ENCODE measurements around the gene ARHGAP22.

Gene ARHGAP22

GRCh38 chr10:48477141-48477540, 127.7 kb downstream of the ARHGAP22 start:
- H3K9me3 Mint-ChIP-seq, result no peaks in the 10 kb centered on the region
- no peak overlapping the region for H3K27ac Mint-ChIP-seq
- peaks cover 22% of the 10 kb centered on the region for H3K27me3 Mint-ChIP-seq
- no peak for DNase-seq (ENCODE audit: low spot score in 2 of 2)
- H3K4me3 Mint-ChIP-seq, result no peak overlapping the region
- H3K4me1 Mint-ChIP-seq, result peaks cover 2% of the 10 kb centered on the region
- no peak for ATAC-seq (ENCODE audit: low read depth)
- H3K36me3 Mint-ChIP-seq, result no peaks in the 10 kb centered on the region

- Mint-ChIP-seq H3K4me3 (no peak overlapping the region), H3K27ac (no peak overlapping the region), H3K27me3 (peaks cover 21% of the 10 kb centered on the region), H3K4me1 (peaks cover 2% of the 10 kb centered on the region), H3K36me3 (no peaks in the 10 kb centered on the region), H3K9me3 (no peaks in the 10 kb centered on the region)
- ATAC-seq (ENCODE audit: low read depth) (no peak), DNase-seq (ENCODE audit: low spot score in 2 of 2) (no peak)
These were observed 128.4 kb downstream of the ARHGAP22 start for GRCh38 chr10:48476279-48476982.

- Mint-ChIP-seq H3K4me1 (peaks cover 2% of the 10 kb centered on the region), H3K27me3 (peaks cover 21% of the 10 kb centered on the region), H3K9me3 (no peaks in the 10 kb centered on the region), H3K27ac (no peak overlapping the region), H3K36me3 (no peaks in the 10 kb centered on the region), H3K4me3 (no peak overlapping the region)
- ATAC-seq (ENCODE audit: low read depth), result no peak
- no peak for DNase-seq (ENCODE audit: low spot score in 2 of 2)
These were observed 129.0 kb downstream of the ARHGAP22 start for GRCh38 chr10:48475943-48476278.

- ATAC-seq (ENCODE audit: low read depth) (no peak), DNase-seq (ENCODE audit: low spot score in 2 of 2) (no peak)
- H3K9me3 Mint-ChIP-seq, result no peaks in the 10 kb centered on the region
- H3K27me3 Mint-ChIP-seq, result peaks cover 19% of the 10 kb centered on the region
- no peaks in the 10 kb centered on the region for H3K36me3 Mint-ChIP-seq
- H3K4me3 Mint-ChIP-seq, result no peak overlapping the region
- no peak overlapping the region for H3K27ac Mint-ChIP-seq
- H3K4me1 Mint-ChIP-seq, result peaks cover 2% of the 10 kb centered on the region
These were observed 130.0 kb downstream of the ARHGAP22 start for GRCh38 chr10:48474765-48475365.

- ATAC-seq (ENCODE audit: low read depth) (no peak), DNase-seq (ENCODE audit: low spot score in 2 of 2) (no peak)
- Mint-ChIP-seq H3K4me3 (no peak overlapping the region), H3K27me3 (peaks cover 11% of the 10 kb centered on the region), H3K9me3 (no peaks in the 10 kb centered on the region), H3K4me1 (peaks cover 2% of the 10 kb centered on the region), H3K27ac (no peak overlapping the region), H3K36me3 (no peaks in the 10 kb centered on the region)
These were observed 131.2 kb downstream of the ARHGAP22 start for GRCh38 chr10:48473704-48474103.

- ATAC-seq (ENCODE audit: low read depth), result no peak
- peaks cover 7% of the 10 kb centered on the region for H3K27me3 Mint-ChIP-seq
- H3K9me3 Mint-ChIP-seq, result no peaks in the 10 kb centered on the region
- peaks cover 2% of the 10 kb centered on the region for H3K4me1 Mint-ChIP-seq
- H3K36me3 Mint-ChIP-seq, result no peaks in the 10 kb centered on the region
- no peak overlapping the region for H3K27ac Mint-ChIP-seq
- DNase-seq (ENCODE audit: low spot score in 2 of 2), result no peak
- H3K4me3 Mint-ChIP-seq, result no peak overlapping the region
These were observed 132.3 kb downstream of the ARHGAP22 start for GRCh38 chr10:48472501-48473069.

- H3K4me1 Mint-ChIP-seq, result peaks cover 2% of the 10 kb centered on the region
- H3K4me3 Mint-ChIP-seq, result no peak overlapping the region
- no peak overlapping the region for H3K27ac Mint-ChIP-seq
- DNase-seq (ENCODE audit: low spot score in 2 of 2) (no peak), ATAC-seq (ENCODE audit: low read depth) (no peak)
- H3K36me3 Mint-ChIP-seq, result no peaks in the 10 kb centered on the region
- no peaks in the 10 kb centered on the region for H3K9me3 Mint-ChIP-seq
- peaks cover 7% of the 10 kb centered on the region for H3K27me3 Mint-ChIP-seq
These were observed 133.7 kb downstream of the ARHGAP22 start for GRCh38 chr10:48470893-48471805.

- H3K4me3 Mint-ChIP-seq, result no peak overlapping the region
- no peaks in the 10 kb centered on the region for H3K9me3 Mint-ChIP-seq
- H3K27me3 Mint-ChIP-seq, result peaks cover 4% of the 10 kb centered on the region
- H3K27ac Mint-ChIP-seq, result no peak overlapping the region
- H3K4me1 Mint-ChIP-seq, result peaks cover 2% of the 10 kb centered on the region
- DNase-seq (ENCODE audit: low spot score in 2 of 2) (no peak), ATAC-seq (ENCODE audit: low read depth) (no peak)
- no peaks in the 10 kb centered on the region for H3K36me3 Mint-ChIP-seq
These were observed 134.6 kb downstream of the ARHGAP22 start for GRCh38 chr10:48470115-48470892.

GRCh38 chr10:48469516-48470020, 135.3 kb downstream of the ARHGAP22 start:
- no peaks in the 10 kb centered on the region for H3K4me1 Mint-ChIP-seq
- H3K9me3 Mint-ChIP-seq, result no peaks in the 10 kb centered on the region
- peaks cover 2% of the 10 kb centered on the region for H3K27me3 Mint-ChIP-seq
- no peak overlapping the region for H3K27ac Mint-ChIP-seq
- no peak for DNase-seq (ENCODE audit: low spot score in 2 of 2)
- H3K36me3 Mint-ChIP-seq, result no peaks in the 10 kb centered on the region
- no peak overlapping the region for H3K4me3 Mint-ChIP-seq
- ATAC-seq (ENCODE audit: low read depth), result no peak

GRCh38 chr10:48468866-48469511, 135.9 kb downstream of the ARHGAP22 start:
- Mint-ChIP-seq H3K36me3 (no peaks in the 10 kb centered on the region), H3K27me3 (peaks cover 2% of the 10 kb centered on the region), H3K4me1 (no peaks in the 10 kb centered on the region), H3K9me3 (no peaks in the 10 kb centered on the region), H3K27ac (no peak overlapping the region), H3K4me3 (no peak overlapping the region)
- ATAC-seq (ENCODE audit: low read depth), result no peak
- no peak for DNase-seq (ENCODE audit: low spot score in 2 of 2)

GRCh38 chr10:48468130-48468790, 136.6 kb downstream of the ARHGAP22 start:
- DNase-seq (ENCODE audit: low spot score in 2 of 2), result no peak
- Mint-ChIP-seq H3K27ac (no peak overlapping the region), H3K27me3 (peaks cover 2% of the 10 kb centered on the region), H3K36me3 (no peaks in the 10 kb centered on the region), H3K9me3 (no peaks in the 10 kb centered on the region), H3K4me3 (no peak overlapping the region), H3K4me1 (no peaks in the 10 kb centered on the region)
- ATAC-seq (ENCODE audit: low read depth), result no peak

- no peaks in the 10 kb centered on the region for H3K4me1 Mint-ChIP-seq
- no peak overlapping the region for H3K4me3 Mint-ChIP-seq
- H3K36me3 Mint-ChIP-seq, result no peaks in the 10 kb centered on the region
- ATAC-seq (ENCODE audit: low read depth) (no peak), DNase-seq (ENCODE audit: low spot score in 2 of 2) (no peak)
- H3K27ac Mint-ChIP-seq, result no peak overlapping the region
- no peaks in the 10 kb centered on the region for H3K9me3 Mint-ChIP-seq
- peaks cover 2% of the 10 kb centered on the region for H3K27me3 Mint-ChIP-seq
These were observed 137.2 kb downstream of the ARHGAP22 start for GRCh38 chr10:48467669-48468068.

Data from memory B cell (primary cell).